Measurements from ENCODE around the gene CYP4F2.
"Not testable (repeated sequence)": the region's sequence is repeated elsewhere in the genome, so short reads cannot be mapped to it uniquely, and the experiment has no call there.

The CYP4F2 gene

DNA sequence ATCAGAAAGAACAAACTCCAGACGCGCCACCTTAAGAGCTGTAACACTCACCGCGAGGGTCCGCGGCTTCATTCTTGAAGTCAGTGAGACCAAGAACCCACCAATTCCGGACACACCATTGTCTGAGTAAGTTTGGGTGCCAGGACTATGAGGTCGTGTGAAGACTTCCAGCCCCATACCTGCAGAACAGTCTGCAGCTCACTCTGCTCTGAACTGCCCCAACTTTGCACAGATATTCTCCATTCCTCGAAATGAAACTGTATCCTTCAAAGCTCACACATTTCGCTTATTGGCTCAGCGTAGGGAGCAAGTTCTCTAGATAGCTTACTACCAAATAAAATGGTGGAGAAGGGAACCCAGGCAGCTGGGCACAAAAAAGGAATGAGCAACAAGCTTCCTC is 2.6 kb upstream of the CYP4F2 start:
- DNase-seq (ENCODE audit: low read depth, low spot score), result no peak

DNA sequence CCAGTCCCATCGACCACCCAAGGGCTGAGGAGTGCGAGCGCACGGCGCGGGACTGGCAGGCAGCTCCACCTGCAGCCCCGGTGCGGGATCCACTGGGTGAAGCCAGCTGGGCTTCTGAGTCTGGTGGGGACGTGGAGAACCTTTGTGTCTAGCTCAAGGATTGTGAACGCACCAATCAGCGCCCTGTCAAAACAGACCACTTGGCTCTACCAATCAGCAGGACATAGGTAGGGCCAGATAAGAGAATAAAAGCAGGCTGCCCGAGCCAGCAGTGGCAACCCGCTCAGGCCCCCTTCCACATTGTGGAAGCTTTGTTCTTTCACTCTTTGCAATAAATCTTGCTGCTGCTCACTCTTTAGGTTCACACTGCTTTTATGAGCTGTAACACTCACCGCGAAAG is 2.2 kb upstream of the CYP4F2 start:
- DNase-seq (ENCODE audit: low read depth, low spot score), result not testable (repeated sequence)

DNA sequence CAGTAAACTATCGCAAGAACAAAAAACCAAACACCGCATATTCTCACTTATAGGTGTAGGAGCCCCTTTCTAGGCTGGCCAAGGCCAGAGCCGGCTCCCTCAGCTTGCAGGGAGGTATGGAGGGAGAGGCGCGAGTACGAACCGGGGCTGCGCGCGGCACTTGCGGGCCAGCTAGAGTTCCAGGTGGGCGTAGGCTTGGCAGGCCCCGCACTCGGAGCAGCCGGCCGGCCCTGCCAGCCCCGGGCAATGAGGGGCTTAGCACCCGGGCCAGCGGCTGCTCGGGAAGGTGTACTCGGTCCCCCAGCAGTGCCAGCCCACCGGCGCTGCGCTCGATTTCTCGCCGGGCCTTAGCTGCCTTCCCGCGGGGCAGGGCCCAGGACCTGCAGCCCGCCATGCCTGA is 1.7 kb upstream of the CYP4F2 start:
- not testable (repeated sequence) for DNase-seq (ENCODE audit: low read depth, low spot score)

DNA sequence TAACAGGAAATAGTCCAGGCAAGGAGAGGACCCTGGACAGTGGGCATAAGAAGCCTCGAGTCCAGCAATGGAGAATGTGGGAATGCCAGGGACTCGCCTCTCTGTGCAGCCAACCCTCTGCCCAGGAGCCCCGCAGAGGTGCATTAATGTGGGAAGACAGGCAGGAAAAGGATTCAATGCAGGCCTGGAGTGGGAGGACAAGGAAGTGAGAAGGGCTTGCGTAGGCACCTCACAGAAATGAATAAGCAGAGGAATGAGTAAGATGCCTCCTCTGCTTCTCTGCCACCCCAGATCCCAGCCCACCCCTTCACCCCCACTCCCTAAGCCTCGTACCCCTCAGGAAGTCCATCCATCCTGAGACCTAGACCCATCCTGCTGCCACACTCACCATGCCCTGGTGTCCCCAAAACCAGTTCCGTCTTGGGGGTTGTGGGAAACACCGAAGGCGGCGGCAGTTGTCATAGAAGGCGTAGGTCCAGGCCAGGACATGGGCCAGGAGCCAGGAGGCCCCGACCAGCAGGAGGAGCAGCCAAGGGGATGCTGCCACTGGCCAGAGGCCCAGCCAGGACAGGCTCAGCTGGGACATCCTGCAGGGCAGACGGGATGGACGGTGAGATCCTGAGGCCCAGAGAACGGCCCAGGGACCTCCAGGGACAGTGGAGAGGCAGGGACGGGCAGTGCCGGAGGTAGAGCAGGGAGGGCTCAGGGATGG is 692 bp downstream of the CYP4F2 start:
- no peak for DNase-seq (ENCODE audit: low read depth, low spot score)

DNA sequence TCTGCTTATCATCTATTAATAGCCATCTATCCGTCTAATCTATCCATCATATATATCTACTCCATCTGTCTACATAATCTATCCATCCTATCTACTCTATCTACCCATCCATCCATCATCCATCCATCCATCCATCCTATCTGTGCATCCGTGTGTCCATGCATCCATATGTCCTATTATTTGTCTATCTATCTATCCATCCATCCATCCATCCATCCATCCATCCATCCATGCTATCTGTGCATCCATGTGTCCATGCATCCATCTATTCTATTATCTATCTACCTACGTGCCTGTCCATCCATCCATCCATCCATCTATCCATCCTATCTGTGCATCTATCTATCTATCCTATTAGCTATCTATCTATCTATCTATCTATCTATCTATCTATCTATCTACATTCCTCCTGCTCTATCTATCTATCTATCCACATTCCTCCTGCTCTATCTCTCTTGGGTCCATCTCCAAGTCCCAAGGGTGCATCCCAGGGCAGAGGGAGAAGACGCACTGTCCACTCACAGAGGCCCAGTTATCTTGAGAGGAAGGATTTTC is 1.9 kb downstream of the CYP4F2 start:
- no peak for DNase-seq (ENCODE audit: low read depth, low spot score)

DNA sequence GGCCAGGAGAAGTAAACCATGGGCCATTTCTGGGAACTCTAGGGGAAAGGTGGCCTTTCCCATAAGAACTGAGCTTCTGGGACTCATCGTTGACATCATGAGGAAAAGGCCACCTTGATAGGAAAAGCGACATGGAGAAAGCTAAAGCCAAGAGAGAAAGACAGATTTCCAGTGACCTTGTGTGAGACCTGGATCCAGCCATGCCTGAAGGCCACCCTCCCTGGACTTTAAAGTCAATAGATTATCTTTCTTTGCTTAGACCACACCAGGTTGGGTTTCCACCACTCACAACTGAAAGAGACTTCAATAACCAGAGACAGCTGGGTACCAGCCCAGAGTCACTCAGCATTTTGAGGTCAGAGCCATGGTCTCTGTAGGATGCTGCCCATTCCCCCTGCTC is 3.5 kb downstream of the CYP4F2 start:
- no peak for DNase-seq (ENCODE audit: low read depth, low spot score)

DNA sequence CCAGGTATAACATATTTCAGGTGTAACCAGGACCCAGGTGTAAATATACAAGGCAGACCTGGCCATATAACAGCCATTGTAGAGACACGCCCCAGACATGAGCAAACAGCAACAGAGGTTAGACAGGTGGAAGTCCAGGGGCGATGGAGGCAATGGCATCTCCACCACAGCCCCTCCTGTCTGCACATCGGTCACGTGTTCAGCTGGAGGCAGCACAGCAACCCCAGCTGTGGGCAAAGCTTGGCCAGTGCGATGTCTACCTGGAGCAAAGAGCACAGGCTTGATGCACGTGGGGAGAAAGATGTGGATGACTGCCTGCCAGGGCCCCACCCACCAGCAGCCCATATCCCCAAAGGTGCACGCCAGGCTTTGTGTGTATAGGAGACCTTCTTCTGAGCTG is 4.4 kb downstream of the CYP4F2 start:
- DNase-seq (ENCODE audit: low read depth, low spot score), result no peak

DNA sequence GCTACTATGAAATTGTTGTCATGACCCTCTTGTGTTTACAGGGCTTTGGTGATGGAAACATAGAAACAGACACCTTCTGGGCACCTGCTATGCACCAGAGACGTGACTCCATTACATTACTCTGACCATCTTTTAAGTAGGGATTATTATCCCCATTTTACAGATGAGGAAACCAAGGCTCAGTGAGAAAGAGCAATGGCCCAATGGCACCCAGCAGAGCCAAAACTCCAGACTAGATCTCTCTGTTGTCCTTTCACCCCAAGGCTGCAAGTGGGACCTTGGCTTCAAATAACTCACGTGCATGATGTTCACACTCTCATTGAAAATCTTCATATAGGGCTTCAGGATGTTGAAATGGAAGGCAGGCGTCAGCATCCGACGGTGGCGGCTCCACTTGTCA is 5.9 kb downstream of the CYP4F2 start:
- DNase-seq (ENCODE audit: low read depth, low spot score), result no peak

DNA sequence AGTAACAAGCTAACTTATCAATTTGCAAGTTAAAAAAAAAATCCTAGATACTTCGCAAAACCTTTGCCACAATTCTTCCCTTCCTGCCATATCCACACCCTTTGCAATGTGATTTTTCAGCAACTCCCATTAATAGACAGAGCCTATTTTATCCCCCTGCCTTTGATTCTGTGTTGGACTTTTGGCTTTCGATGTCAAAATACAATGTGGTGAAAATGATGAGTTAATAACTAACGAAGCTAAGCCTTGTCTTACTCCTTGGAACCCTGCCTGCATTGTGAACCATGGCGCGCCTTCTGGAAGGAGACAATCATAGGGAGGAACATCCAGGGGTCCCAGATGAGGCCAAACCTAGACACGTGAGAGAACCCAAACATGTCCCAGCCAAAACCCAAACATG is 6.4 kb downstream of the CYP4F2 start:
- no peak for DNase-seq (ENCODE audit: low read depth, low spot score)

DNA sequence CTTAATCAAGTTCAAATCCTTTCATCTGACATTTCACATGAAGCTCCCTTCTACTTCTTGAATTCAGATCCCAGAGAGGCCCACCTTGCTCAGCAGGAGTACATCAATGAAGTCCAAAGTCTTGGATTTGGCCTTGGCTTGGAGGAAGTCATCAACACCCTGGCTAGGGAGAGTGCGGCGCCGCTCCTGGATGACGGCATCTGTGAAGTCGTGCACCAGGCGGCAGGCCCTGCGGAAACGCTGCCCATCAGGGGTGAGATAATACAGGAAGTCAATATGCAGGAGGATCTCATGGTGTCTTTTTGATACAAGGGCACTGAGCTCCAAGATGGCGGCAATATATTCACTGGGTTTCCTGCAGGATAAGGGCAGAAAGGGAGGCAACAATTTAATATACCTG is 8.5 kb downstream of the CYP4F2 start:
- DNase-seq (ENCODE audit: low read depth, low spot score), result not testable (repeated sequence)

DNA sequence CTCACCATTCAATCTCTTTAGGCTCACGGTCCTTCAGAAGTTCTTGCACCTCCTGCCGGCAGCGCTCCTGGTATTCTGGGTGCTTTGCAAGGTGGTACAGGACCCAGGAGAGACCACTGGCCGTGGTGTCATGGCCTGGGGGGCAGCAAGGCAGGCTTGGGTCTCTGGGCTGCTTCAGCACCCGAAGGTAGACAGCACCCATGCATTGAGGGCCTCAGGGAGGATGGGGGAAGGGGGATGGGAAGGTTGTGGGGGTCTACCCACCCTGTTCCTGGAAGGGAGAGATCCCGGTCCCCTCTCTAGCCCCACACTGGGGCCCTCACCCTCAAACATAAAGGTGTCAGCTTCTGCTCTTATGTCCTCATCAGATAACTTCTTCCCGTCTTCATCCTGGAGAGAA is 12.0 kb downstream of the CYP4F2 start:
- DNase-seq (ENCODE audit: low read depth, low spot score), result no peak

DNA sequence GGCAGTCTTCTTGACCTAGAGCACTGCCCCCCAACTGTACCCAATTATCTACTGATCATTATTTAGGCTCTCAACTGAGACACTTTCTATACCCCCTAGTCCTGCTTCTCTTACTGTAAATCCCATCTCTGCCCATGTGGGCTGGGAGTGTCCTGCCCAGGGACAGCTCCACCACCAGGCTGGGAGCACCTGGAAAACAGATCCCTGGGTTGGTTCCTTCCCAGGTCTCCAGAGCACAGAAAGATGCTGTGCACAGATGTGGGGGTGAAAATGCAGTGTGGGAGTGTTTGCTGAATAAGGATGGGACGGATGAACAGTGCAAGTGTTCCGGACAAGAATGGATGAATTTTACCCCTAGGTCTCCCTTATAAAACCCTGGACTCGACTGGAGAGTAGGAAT is 12.7 kb downstream of the CYP4F2 start:
- DNase-seq (ENCODE audit: low read depth, low spot score), result no peak

DNA sequence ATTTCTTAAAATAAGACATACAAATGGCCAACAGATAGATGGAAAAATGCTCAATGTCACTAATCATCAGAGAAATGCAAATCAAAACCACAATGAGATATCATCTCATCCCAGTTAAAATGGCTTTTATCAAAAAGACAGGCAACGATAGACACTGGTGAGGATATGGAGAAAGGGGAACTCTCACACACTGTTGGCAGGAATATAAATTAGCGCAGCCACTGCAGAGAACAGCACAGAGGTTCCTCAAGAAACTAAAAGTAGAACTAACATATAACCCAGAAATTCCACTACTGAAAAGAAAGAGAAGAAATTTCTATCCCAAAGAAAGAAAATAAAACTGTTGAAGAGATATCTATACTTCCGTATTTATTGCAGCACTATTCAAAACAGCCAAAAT is 14.5 kb downstream of the CYP4F2 start:
- not testable (repeated sequence) for DNase-seq (ENCODE audit: low read depth, low spot score)

DNA sequence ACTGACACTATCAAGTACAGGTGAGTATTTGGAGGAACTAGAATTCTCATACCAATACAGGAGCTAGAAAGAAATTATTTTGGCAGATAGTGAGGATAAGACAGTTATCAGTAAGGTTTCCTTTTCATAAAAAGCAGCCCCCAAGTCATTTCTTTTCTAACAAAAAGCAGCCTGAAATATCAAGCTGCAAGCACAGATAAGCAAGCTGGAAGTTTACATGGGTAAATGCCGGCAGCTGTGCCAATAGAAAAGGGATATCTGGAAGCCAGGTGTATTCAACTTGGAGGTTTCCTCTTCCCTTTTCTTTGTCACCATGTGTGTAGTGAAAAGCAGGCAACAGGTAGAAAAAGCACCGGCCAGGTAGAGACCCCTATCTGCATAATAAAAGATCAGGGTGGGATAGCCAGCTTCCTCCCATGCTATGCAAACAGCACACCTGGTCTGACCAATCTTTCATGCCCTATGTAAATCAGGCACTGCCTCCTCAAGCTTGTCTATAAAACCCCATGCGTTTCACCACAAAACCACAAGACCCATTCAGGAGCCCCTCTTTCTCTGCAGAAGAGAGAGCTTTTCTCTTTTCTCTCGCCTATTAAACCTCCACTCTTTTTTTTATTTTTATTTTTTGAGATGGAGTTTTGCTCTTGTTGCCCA is 22.9 kb downstream of the CYP4F2 start:
- no peak for DNase-seq (ENCODE audit: low read depth, low spot score)

DNA sequence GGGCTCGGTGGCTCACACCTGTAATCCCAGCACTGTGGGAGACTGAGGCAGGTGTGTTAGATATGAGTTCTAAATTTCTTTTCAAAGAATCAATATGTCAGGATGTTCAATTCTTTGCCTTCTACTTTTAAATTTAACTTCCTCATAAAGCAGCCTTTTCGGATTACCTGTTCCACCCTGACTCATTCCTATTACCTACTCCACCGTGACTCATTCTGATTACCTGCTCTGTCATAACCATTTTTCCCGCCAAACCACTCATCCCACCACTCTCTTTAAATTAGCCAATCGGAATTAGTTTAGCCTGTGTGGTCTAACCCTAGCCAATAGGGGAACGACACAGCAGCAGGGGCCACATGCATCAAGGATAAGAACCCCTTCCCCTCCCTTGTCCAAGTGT is 24.1 kb downstream of the CYP4F2 start:
- DNase-seq (ENCODE audit: low read depth, low spot score), result not testable (repeated sequence)

DNA sequence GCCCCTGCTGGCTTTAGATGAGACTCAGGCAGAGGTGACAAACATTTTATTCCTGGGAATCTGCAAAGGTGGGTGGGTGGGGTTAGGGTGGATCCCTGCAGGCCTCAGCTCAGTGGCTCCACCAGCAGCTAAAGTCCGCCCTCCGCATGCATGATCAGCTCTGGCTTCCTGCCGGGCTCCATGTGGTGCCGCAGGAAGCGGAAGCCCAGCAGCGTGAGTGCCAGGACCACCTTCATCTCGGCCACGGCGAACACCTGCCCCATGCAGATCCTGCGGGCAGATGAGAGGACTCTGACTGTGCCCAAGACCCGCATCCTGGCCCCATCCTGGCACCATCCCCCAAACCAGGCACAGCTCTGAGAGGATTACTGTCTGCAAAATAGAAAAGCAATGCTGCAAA is 26.3 kb downstream of the CYP4F2 start:
- DNase-seq (ENCODE audit: low read depth, low spot score), result no peak

DNA sequence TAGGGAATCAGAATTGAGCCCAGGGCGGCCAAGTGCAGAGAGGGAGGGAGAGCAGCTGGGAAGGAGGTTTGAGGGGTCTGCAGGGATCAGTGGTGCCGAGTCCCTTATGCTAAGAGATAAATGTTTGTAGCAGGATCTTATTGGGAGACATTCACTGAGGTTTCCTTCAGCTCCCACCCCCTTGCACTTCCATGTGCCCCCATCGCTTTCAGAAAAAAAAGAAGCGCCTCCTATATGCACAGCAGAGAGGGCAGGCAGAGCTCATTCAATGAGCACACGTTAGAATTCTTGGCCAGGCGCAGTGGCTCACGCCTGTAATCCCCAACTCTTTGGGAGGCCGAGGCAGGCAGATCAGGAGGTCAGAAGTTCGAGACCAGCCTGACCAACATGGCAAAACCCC is 28.0 kb downstream of the CYP4F2 start:
- DNase-seq (ENCODE audit: low read depth, low spot score), result no peak

DNA sequence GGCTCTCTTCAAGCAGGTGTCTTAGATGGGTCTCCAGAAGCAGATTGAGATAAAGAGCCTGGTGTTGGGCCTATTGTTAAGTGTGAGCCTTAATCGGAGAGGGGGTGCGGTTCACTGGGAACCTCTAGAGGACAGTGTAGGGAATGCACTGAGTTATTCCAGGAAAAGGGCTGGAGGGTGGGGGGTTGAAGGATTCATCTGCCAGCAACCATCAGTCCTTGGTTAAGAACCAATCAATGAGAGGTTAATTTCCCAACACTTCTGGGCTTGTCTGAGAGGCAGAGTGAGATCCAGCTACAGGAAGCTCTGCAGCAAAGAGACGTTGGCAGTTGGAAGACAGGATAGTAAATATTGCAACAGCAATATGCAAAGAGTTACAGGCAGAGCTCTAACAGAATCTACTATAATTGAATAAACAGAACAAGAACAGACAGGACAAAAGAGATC is 28.7 kb downstream of the CYP4F2 start:
- no peak for DNase-seq (ENCODE audit: low read depth, low spot score)

DNA sequence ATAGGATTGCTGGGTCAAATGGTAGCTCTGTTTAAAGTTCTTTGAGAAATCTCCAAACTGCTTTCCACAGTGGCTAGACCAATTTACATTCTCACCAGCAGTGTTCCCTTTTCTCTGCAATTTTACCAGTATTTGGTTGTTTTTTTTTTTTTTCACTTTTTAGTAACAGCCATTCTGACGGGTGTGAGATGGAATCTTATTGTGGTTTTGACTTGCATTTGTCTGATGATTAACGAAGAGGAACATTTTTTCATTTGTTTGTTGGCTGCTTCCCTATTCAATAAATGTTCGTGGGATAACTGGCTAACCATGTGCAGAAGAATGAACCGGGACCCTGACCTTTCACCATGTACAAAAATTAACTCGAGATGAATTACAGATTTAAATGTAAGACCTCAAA is 31.2 kb downstream of the CYP4F2 start:
- no peak for DNase-seq (ENCODE audit: low read depth, low spot score)

DNA sequence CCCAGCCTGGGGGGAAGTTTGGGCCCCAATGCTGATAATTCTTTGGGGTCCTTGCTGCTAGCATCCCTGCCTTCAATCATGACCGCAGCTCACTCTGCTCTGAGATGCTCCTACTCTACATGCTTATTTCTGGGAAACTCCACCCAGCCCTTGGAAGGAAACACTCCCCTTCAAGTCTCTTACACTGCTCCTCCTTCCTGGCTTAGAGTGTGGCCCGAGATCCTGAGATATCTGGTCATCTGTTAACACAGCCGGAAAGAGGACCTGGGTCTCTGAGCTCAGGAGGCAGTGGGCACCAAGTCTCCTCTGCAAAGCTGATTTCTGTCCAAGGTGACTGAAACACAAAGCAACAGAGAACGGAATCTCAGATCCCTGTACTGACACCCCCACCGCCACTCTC is 33.0 kb downstream of the CYP4F2 start:
- no peak for DNase-seq (ENCODE audit: low read depth, low spot score)

DNA sequence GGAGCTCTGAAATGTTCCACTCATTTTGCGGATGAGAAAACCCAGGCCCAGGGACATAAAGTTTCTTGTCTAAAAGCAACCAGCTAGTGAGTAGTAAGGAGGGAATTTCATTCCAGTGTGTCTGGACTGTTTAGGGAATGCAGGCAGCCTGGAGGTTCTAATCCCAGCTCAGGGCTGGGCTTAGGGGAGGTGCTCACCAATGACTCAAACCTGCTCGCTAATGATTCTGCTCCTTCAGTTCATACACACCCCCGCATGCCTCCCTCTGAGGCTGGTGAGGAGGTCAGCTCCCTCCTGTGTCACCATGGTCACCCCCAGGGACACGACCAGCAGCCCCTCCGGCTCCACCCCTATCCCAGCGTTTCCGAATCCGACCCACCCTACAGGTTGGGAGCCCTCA is 34.6 kb downstream of the CYP4F2 start:
- no peak for DNase-seq (ENCODE audit: low read depth, low spot score)

DNA sequence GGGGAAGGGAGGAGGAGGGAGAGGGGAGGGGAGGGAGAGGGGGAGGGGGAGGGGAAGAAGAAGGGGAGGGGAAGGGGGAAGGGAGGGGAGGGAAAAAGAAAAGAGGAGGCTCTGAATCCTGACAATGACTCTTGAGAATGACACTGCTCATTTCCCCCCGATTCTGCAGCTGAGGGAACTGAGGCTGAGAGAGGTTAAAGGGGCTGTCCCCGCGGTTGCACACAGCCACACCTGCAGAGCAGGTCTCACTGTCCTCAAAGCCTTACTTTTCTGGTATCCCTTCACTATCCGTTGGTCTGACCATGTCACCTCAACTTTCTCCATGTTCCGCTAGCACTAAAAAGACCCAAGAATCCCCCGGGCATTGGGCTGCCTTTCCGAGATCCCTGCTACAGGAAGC is 35.4 kb downstream of the CYP4F2 start:
- DNase-seq (ENCODE audit: low read depth, low spot score), result no peak

DNA sequence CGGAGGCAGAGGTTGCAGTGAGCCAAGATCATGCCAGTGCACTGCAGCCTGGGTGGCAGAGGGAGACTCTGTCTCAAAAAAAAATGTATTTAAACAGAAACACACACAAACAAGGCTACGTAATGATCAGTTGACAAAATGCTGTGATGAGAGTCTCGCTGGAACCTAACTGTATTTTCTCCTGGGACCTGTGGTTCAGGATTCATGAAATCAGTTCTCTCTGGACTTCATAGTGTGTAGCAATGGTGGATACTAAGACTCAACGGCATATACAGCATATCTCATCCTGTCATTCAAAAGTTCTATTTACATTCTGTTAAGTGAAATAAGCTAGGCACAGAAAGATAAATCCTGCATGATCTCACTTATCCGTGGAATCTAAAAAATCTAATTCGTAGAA is 37.4 kb downstream of the CYP4F2 start:
- DNase-seq (ENCODE audit: low read depth, low spot score), result no peak

All from activated naive CD8-positive, alpha-beta T cell treated with anti-CD3 and anti-CD28 coated beads, Interleukin-2, amount 50 U/mL, for 16 hours (primary cell).